Measurements from ENCODE around the gene ZMYND8. TPM values are rescaled to one million over a fixed set of nuclear protein-coding genes. Genes with fewer than 3 reads are reported as not detected.
"Not testable (repeated sequence)": the region's sequence is repeated elsewhere in the genome, so short reads cannot be mapped to it uniquely, and the experiment has no call there.

Gene ZMYND8
- total and polyA plus RNA-seq, 4 donors, result 14.2 to 46.4 (median 30.1) TPM

GRCh38 chr20:47397652-47398301 lies 41.3 kb upstream of the ZMYND8 start:
- ATAC-seq (ENCODE audit: insufficient read depth, low FRiP score), result no peak

GRCh38 chr20:47396762-47397476 lies 40.4 kb upstream of the ZMYND8 start:
- Histone ChIP-seq H3K4me1 (ENCODE audit: control insufficient read depth in 5 of 5, insufficient read depth in 5 of 5, low read length in 5 of 5) (peaks cover 0 to 3% (median 0%) of the 10 kb centered on the region in 5 donors), H3K36me3 (ENCODE audit: control insufficient read depth in 4 of 4, insufficient read depth in 4 of 4, low read length in 4 of 4) (no peaks in the 10 kb centered on the region), H3K9ac (ENCODE audit: insufficient read depth in 1 of 2, low read length in 2 of 2) (no peak overlapping the region), H3K27me3 (ENCODE audit: control insufficient read depth in 3 of 3, insufficient read depth in 3 of 3, low read length in 2 of 3) (no peaks in the 10 kb centered on the region), H3K9me3 (ENCODE audit: control insufficient read depth in 4 of 4, insufficient read depth in 3 of 4, low read length in 3 of 4) (peaks cover 0 to 2% (median 0%) of the 10 kb centered on the region in 4 donors), H3K4me3 (no peak overlapping the region), H3K27ac (ENCODE audit: low read depth in 1 of 2, low read length in 1 of 2) (no peak overlapping the region)
- no peak for TF ChIP-seq CTCF (IDR thresholded peaks at IDR 0.05; ENCODE audit: control extremely low read depth, extremely low read depth)
- WGBS, 2 donors, result 84 to 94% methylated on average over 5 of the region's 5 CpGs
- DNase-seq, result no peak
- ATAC-seq (ENCODE audit: insufficient read depth, low FRiP score), result no peak

More at GRCh38 chr20:47397652-47398301, 41.3 kb upstream of the ZMYND8 start:
- TF ChIP-seq CTCF (IDR thresholded peaks at IDR 0.05; ENCODE audit: control extremely low read depth, extremely low read depth), result no peak
- no peak overlapping the region for H3K4me3 ChIP-seq
- H3K9me3 ChIP-seq (ENCODE audit: control insufficient read depth in 4 of 4, insufficient read depth in 3 of 4, low read length in 3 of 4), result peaks cover 0 to 2% (median 0%) of the 10 kb centered on the region in 4 donors
- H3K9ac ChIP-seq (ENCODE audit: insufficient read depth in 1 of 2, low read length in 2 of 2), result no peak overlapping the region
- peak in 1 of 3 donors; percentile 28 for DNase-seq
- WGBS, 2 donors, result 66 to 67% methylated on average over 9 of the region's 9 CpGs
- H3K4me1 ChIP-seq (ENCODE audit: control insufficient read depth in 5 of 5, insufficient read depth in 5 of 5, low read length in 5 of 5), result peaks cover 0 to 3% (median 0%) of the 10 kb centered on the region in 5 donors
- H3K27me3 ChIP-seq (ENCODE audit: control insufficient read depth in 3 of 3, insufficient read depth in 3 of 3, low read length in 2 of 3), result no peaks in the 10 kb centered on the region
- H3K36me3 ChIP-seq (ENCODE audit: control insufficient read depth in 4 of 4, insufficient read depth in 4 of 4, low read length in 4 of 4), result no peaks in the 10 kb centered on the region
- H3K27ac ChIP-seq (ENCODE audit: low read depth in 1 of 2, low read length in 1 of 2), result no peak overlapping the region

DNA sequence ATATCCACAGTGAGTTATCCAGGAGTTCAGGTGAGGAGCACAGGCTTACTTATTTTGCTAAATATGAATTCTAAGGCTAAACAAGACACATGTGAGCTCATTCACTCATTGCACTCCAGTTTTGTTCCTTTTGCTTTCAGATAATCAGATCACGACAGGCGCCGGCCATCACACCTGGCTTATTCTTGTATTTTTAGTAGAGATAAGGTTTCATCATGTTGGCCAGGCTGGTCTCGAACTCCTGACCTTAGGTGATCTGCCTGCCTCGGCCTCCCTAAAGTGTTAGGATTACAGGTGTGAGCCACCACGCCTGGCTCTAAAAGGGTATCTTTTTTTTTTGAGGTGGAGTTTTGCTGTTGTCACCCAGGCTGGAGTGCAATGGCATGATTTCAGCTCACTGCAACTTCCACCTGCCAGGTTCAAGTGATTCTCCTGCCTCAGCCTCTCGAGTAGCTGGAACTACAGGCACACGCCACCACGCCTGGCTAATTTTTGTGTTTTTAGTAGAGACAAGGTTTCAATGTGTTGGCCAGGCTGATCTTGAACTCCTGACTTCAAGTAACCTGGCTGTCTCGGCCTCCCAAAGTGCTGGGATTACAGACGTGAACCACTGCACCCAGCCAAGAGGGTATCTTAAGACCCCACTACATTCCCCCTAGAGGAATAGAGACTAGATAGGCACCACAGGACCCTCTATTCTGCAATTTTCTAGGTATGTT lies 37.5 kb upstream of the ZMYND8 start:
- 91 to 96% methylated on average over 11 of the region's 11 CpGs for WGBS, 2 donors
- not testable (repeated sequence) for H3K27me3 ChIP-seq (ENCODE audit: control insufficient read depth in 3 of 3, insufficient read depth in 3 of 3, low read length in 2 of 3); H3K4me1 ChIP-seq (ENCODE audit: control insufficient read depth in 5 of 5, insufficient read depth in 5 of 5, low read length in 5 of 5); DNase-seq; H3K27ac ChIP-seq (ENCODE audit: low read depth in 1 of 2, low read length in 1 of 2); H3K9ac ChIP-seq (ENCODE audit: insufficient read depth in 1 of 2, low read length in 2 of 2); H3K36me3 ChIP-seq (ENCODE audit: control insufficient read depth in 4 of 4, insufficient read depth in 4 of 4, low read length in 4 of 4); H3K9me3 ChIP-seq (ENCODE audit: control insufficient read depth in 4 of 4, insufficient read depth in 3 of 4, low read length in 3 of 4); H3K4me3 ChIP-seq; ATAC-seq (ENCODE audit: insufficient read depth, low FRiP score)

DNA sequence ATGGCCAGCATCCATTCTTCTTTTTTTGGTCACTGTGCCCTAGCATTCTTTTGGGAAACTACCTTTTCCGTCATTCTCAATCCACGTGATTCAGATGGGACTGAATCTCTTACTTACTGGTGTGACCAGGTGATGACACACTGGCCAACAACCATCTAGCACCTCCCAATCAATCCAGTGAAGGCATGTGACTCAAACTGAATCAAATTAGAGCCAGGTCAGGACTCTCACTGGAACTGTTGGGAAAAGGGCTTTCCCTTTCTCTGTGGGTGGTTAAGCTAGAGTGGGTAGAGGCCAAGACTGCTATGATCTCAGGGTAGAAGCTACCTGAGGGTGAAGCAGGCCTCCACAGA lies 36.2 kb upstream of the ZMYND8 start:
- no peak for TF ChIP-seq CTCF (IDR thresholded peaks at IDR 0.05; ENCODE audit: control extremely low read depth, extremely low read depth)
- Histone ChIP-seq H3K4me3 (no peak overlapping the region), H3K27me3 (ENCODE audit: control insufficient read depth in 3 of 3, insufficient read depth in 3 of 3, low read length in 2 of 3) (no peaks in the 10 kb centered on the region), H3K27ac (ENCODE audit: low read depth in 1 of 2, low read length in 1 of 2) (peak overlapping the region in 1 of 2 donors; percentile 73), H3K9me3 (ENCODE audit: control insufficient read depth in 4 of 4, insufficient read depth in 3 of 4, low read length in 3 of 4) (no peaks in the 10 kb centered on the region), H3K36me3 (ENCODE audit: control insufficient read depth in 4 of 4, insufficient read depth in 4 of 4, low read length in 4 of 4) (no peaks in the 10 kb centered on the region), H3K9ac (ENCODE audit: insufficient read depth in 1 of 2, low read length in 2 of 2) (no peak overlapping the region), H3K4me1 (ENCODE audit: control insufficient read depth in 5 of 5, insufficient read depth in 5 of 5, low read length in 5 of 5) (peaks cover 0 to 7% (median 0%) of the 10 kb centered on the region in 5 donors)
- DNase-seq, result no peak
- no peak for ATAC-seq (ENCODE audit: insufficient read depth, low FRiP score)
- WGBS, 2 donors, result 91 to 96% methylated on average over 2 of the region's 2 CpGs
